H1 (cell line): ENCODE measurements around the gene MTMR2. TPM values are rescaled to one million over a fixed set of nuclear protein-coding genes. Genes with fewer than 3 reads are reported as not detected.

Source experiments
- CREB1 ChIP-seq: IDR thresholded peaks from 2 replicates; pipeline ENCODE4 v1.6.1; 2012; ENCODE audit warnings: inconsistent platforms
- KDM1A ChIP-seq: fragments of 200-600, 300-600 bp; sonication (generic); IDR thresholded peaks from 2 replicates; pipeline ENCODE4 v1.7.1; 2016; ENCODE audit warnings: mild to moderate bottlenecking, low read length, borderline replicate concordance
- RAD21 ChIP-seq, 2 experiments: IDR thresholded peaks in 1 of 2; conservative IDR thresholded peaks in 1 of 2; 2 replicates each; pipeline ENCODE4 v1.6.1; 2011; ENCODE audit warnings: low read depth in 2 of 2, low read length in 2 of 2, improper control_type of control experiment in 1 of 2, inconsistent platforms in 1 of 2, mild to moderate bottlenecking in 1 of 2, moderate library complexity in 1 of 2
- RFX5 ChIP-seq: IDR thresholded peaks from 2 replicates; pipeline ENCODE4 v1.6.1; 2011; ENCODE audit warnings: low read depth, low read length, improper control_type of control experiment, borderline replicate concordance
- SIX5 ChIP-seq: IDR thresholded peaks from 2 replicates; pipeline ENCODE4 v1.6.1; 2011; ENCODE audit warnings: mild to moderate bottlenecking, low read depth, low read length
- SP1 ChIP-seq: IDR thresholded peaks from 2 replicates; pipeline ENCODE4 v1.6.1; 2011; ENCODE audit warnings: low read depth, low read length
- TAF1 ChIP-seq: IDR thresholded peaks from 2 replicates; pipeline ENCODE4 v1.6.1; 2011; ENCODE audit warnings: mild to moderate bottlenecking, low read depth, low read length
- TCF12 ChIP-seq: IDR thresholded peaks from 2 replicates; pipeline ENCODE4 v1.6.1; 2011; ENCODE audit warnings: low read depth, mild to moderate bottlenecking, low read length
- polyA plus RNA-seq, 7 experiments: library from polyadenylated mRNA; depleted of rRNA in 3 of 7; stranded (reverse) in 5 of 7; unstranded in 2 of 7; fragments of >200 nt in 5 of 7; fragments of 200-250 nt in 2 of 7; gene quantifications; 1 replicate in 5 of 7; 2 replicates in 1 of 7; 4 replicates in 1 of 7; pipeline versions ENCODE4 v1.2.1 to v1.2.3, GENCODE V29; 2011 to 2013; ENCODE audit warnings: missing spikeins in 2 of 7, mixed read lengths in 2 of 7
- total RNA-seq: library from RNA; stranded (reverse); fragmentation: NEBNext Ultra II Directional; extraction: Animal tissue kit (Norgen Biotek cat#: 25700); gene quantifications from 2 replicates; pipeline ENCODE4 v1.2.1, GENCODE V29; 2021

MTMR2 gene
- total and polyA plus RNA-seq, 2 of the 8 experiments (the other 6 are each of a cell fraction or from before 2014, with no cell fraction given) = 16.7 to 52.9 TPM

DNA sequence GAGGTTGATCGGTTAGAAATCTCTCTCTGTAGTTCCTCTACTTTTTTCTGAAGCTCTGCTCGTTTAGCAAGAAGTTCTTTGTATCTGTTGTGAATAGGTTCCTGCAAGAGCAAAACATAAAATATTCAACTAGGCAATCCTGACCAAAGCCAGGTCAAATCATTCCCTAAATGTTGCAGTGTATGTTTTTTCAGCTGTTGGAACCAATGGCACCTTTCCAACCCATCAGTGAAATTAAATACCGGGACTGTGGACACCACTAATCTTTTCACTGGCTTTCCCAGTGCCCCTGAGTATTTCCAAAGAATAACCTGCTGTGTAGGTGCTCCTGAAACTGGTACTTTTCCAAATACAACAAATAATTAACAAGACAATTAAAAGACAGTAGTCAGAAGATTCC is 88.6 kb downstream of the MTMR2 start (continued):
- TF ChIP-seq RAD21 (IDR thresholded peaks at IDR 0.05 in 1 of 2, conservative IDR thresholded peaks at IDR 0.05 in 1 of 2; ENCODE audit: low read depth in 2 of 2, low read length in 2 of 2) (no peak), CREB1 (no peak), SIX5 (no peak), TAF1 (no peak), SP1 (no peak), TCF12 (no peak), RFX5 (no peak), KDM1A (no peak)
